ENCODE results near the gene CYB561D1. TPM values are rescaled to one million over a fixed set of nuclear protein-coding genes. Genes with fewer than 3 reads are reported as not detected.

The CYB561D1 gene
- total RNA-seq, 1 donor: 10.5 TPM

GRCh38 chr1:109454497-109455133 is 39.3 kb upstream of the CYB561D1 start:
- no peaks in the 10 kb centered on the region for H3K4me1 ChIP-seq (ENCODE audit: insufficient read depth, low read length)
- no peaks in the 10 kb centered on the region for H4K20me1 ChIP-seq (ENCODE audit: insufficient read depth, low read length)
- H2AFZ ChIP-seq (ENCODE audit: low read length): no peak overlapping the region
- no peaks in the 10 kb centered on the region for H3K36me3 ChIP-seq (ENCODE audit: insufficient read depth, low read length)
- no peak for DNase-seq (ENCODE audit: insufficient read length, low spot score, missing footprints)
- no peak overlapping the region for H3K27ac ChIP-seq (ENCODE audit: low read depth, low read length)
- H3K79me2 ChIP-seq (ENCODE audit: insufficient read depth, low read length): no peaks in the 10 kb centered on the region
- peaks cover 2% of the 10 kb centered on the region for H3K9me3 ChIP-seq (ENCODE audit: low read depth, low read length)
- H3K4me2 ChIP-seq (ENCODE audit: insufficient read depth, low read length): no peak overlapping the region
- H3K27me3 ChIP-seq (ENCODE audit: insufficient read depth, low read length): peaks cover 30% of the 10 kb centered on the region
- TF ChIP-seq CTCF (IDR thresholded peaks at IDR 0.05; ENCODE audit: extremely low read depth, low read depth, low read length): no peak
- H3K4me3 ChIP-seq (ENCODE audit: insufficient read depth, low read length): no peak overlapping the region

- H3K9me3 ChIP-seq (ENCODE audit: low read depth, low read length): peaks cover 2% of the 10 kb centered on the region
- H3K27ac ChIP-seq (ENCODE audit: low read depth, low read length): no peak overlapping the region
- H3K27me3 ChIP-seq (ENCODE audit: insufficient read depth, low read length): peaks cover 26% of the 10 kb centered on the region
- H3K4me2 ChIP-seq (ENCODE audit: insufficient read depth, low read length): no peak overlapping the region
- H2AFZ ChIP-seq (ENCODE audit: low read length): no peak overlapping the region
- no peak overlapping the region for H3K4me3 ChIP-seq (ENCODE audit: insufficient read depth, low read length)
- TF ChIP-seq CTCF (IDR thresholded peaks at IDR 0.05; ENCODE audit: extremely low read depth, low read depth, low read length): no peak
- DNase-seq (ENCODE audit: insufficient read length, low spot score, missing footprints): no peak
- H3K36me3 ChIP-seq (ENCODE audit: insufficient read depth, low read length): no peaks in the 10 kb centered on the region
- no peaks in the 10 kb centered on the region for H3K79me2 ChIP-seq (ENCODE audit: insufficient read depth, low read length)
- no peaks in the 10 kb centered on the region for H4K20me1 ChIP-seq (ENCODE audit: insufficient read depth, low read length)
- no peaks in the 10 kb centered on the region for H3K4me1 ChIP-seq (ENCODE audit: insufficient read depth, low read length)
These were observed 36.1 kb upstream of the CYB561D1 start for GRCh38 chr1:109457819-109458218.

GRCh38 chr1:109466125-109466451 is 27.8 kb upstream of the CYB561D1 start:
- H4K20me1 ChIP-seq (ENCODE audit: insufficient read depth, low read length): no peaks in the 10 kb centered on the region
- peaks cover 3% of the 10 kb centered on the region for H3K4me1 ChIP-seq (ENCODE audit: insufficient read depth, low read length)
- H3K27me3 ChIP-seq (ENCODE audit: insufficient read depth, low read length): peaks cover 90% of the 10 kb centered on the region
- H3K4me3 ChIP-seq (ENCODE audit: insufficient read depth, low read length): peak overlapping the region; percentile 69
- H3K27ac ChIP-seq (ENCODE audit: low read depth, low read length): no peak overlapping the region
- peak overlapping the region; percentile 81 for H3K4me2 ChIP-seq (ENCODE audit: insufficient read depth, low read length)
- peak; percentile 56 for DNase-seq (ENCODE audit: insufficient read length, low spot score, missing footprints)
- no peaks in the 10 kb centered on the region for H3K36me3 ChIP-seq (ENCODE audit: insufficient read depth, low read length)
- no peaks in the 10 kb centered on the region for H3K9me3 ChIP-seq (ENCODE audit: low read depth, low read length)
- H3K79me2 ChIP-seq (ENCODE audit: insufficient read depth, low read length): no peaks in the 10 kb centered on the region
- H2AFZ ChIP-seq (ENCODE audit: low read length): peak overlapping the region; percentile 76
- no peak for TF ChIP-seq CTCF (IDR thresholded peaks at IDR 0.05; ENCODE audit: extremely low read depth, low read depth, low read length)

GRCh38 chr1:109466452-109467300 is 27.2 kb upstream of the CYB561D1 start, which contains the start of gene SYPL2:
Gene SYPL2 (plus strand): TSS chr1:109466546. CDS start chr1:109466844, 298 bp downstream.
- Histone ChIP-seq H4K20me1 (ENCODE audit: insufficient read depth, low read length) (no peaks in the 10 kb centered on the region), H3K27me3 (ENCODE audit: insufficient read depth, low read length) (peaks cover 93% of the 10 kb centered on the region), H3K4me2 (ENCODE audit: insufficient read depth, low read length) (peak within 1 kb of the TSS; percentile 81), H3K27ac (ENCODE audit: low read depth, low read length) (no peak within 1 kb of the TSS), H2AFZ (ENCODE audit: low read length) (peak within 1 kb of the TSS; percentile 76), H3K36me3 (ENCODE audit: insufficient read depth, low read length) (no peaks in the 10 kb centered on the region), H3K79me2 (ENCODE audit: insufficient read depth, low read length) (no peaks in the 10 kb centered on the region), H3K4me1 (ENCODE audit: insufficient read depth, low read length) (peaks cover 3% of the 10 kb centered on the region), H3K4me3 (ENCODE audit: insufficient read depth, low read length) (peak within 1 kb of the TSS; percentile 69), H3K9me3 (ENCODE audit: low read depth, low read length) (no peaks in the 10 kb centered on the region)
- TF ChIP-seq CTCF (IDR thresholded peaks at IDR 0.05; ENCODE audit: extremely low read depth, low read depth, low read length): no peak
- peak; percentile 87 for DNase-seq (ENCODE audit: insufficient read length, low spot score, missing footprints)

Data from osteoblast (primary cell).